NCI-H524 (cell line): ENCODE data around the gene MYO7B.

Experiments used
- DNase-seq, 2 experiments: peaks; one replicate each; lab custom pipeline; 2025; lab: John Stamatoyannopoulos, UW

Gene MYO7B

DNA sequence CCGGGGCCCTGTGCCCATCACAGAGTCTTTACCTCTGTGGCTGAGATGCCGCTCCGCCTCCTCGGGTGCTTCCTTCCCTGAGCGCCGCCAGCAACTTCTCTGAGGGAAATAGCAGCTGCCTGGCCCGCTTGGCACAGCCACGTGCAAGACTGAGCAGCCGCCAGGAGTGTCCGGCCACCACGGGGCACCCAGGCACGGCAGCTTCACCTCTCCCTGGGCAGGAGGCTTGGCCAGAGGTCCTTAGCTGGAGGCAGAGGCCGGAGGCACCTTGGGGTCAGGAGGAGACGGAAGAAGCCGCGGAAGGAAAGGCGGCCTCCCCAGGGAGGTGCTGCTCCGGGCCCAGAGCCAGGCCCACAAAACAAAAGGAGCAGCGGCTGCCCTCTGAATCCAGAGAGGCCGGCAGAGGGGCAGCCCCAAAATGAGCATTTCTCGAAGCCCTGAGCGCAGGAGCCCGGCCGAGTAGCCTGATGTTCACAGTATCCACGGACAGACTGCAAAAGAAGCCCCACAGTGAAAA, 145.9 kb downstream of the MYO7B start:
- no peak for DNase-seq

DNA sequence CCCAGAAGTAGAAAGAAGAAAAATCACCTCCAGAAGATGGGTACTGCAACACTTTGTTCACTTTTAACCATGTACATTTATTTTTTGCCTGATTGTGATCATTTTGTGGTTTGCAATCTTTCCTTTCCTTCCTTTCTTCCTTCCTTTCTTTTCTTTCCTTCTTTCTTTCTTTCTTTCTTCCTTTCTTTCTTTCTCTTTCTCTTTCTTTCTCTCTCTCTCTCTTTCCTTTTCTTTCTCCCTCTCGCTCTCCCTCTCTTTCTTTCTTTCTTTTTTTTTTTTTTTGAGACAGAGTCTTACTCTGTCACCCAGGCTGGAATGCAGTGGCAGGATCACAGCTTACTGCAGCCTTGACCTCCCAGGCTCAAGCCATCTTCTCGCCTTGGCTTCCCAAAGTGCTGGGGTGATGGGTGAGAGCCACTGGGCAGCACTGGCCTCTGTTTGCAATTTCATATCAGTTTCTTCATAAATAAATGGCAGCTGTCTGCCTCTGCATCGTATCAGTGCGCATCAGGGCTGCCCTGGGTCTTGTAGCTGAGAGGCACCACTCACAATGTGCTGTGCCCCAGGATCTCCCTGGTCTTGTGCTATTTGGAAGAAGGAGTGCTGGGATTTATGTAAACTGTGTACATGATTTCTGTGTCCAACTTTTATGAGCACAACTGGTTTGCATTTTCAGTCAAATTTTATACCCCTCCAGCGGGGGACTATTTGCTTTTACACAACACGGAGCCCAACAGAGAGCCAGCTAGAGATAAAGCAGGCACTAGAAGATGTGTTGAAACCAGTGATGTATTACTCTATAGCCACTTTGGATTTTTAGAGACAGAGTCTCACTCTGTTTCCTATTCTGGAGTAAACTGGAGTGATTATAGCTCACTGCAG, 146.7 kb downstream of the MYO7B start:
- no peak for DNase-seq

DNA sequence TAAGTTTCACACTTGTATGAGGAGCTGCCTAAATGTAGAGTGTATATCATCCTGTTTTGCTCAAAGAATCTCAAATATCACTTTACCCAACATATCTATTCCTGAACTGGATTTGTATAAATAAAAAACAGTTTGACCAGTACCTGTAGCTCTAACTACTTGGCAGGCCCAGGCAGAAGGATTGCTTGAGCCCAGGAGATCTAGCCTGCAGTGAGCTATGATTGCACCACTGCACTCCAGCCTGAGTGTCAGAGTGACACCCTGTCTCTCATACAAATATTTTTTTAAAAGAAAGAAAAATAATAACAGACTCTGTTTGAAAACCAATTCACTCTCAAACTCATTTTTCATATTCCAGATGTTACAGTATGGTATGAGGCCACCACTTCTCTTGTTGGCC, 147.6 kb downstream of the MYO7B start:
- no peak for DNase-seq

- DNase-seq = no peak
These were observed 148.3 kb downstream of the MYO7B start for GRCh38 chr2:127683757-127684156.

DNA sequence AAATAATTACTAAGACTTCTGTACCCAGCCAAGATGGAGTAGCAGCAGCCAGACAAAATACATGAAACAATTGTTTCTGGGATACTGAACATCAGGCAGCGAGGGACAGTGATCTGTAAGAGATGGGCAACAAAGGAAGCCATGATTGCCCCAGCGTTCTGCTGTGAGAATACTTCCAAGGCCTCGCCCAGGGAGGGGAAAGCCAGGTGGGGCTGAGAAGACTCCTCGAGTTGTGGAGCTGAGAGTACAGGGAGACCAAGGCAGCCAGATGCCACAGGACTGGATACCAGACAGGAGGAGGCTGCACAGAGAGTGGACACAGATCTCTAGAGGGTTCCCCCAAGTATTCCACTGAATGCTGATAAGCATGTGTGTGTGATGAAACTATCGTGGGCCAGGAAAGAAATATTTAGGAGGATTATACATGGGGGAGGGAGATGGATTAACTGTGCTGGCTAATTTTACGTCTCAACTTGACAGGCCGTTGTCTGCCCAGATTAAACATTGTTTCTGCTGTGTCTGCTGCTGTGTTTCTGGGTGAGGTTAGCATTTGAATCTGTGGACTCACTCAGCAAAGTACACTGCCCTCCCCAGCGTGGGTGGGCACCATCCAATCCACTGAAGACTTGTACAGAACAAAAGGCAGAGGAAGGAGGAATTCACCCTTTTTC, 150.1 kb downstream of the MYO7B start:
- no peak for DNase-seq
